HG03060 (cell line): Measurements from ENCODE around the gene OR2T34.
"Not testable (repeated sequence)": the region's sequence is repeated elsewhere in the genome, so short reads cannot be mapped to it uniquely, and the experiment has no call there.

Source experiments
- ATAC-seq: cut with Tn5 transposase; IDR thresholded peaks from one replicate; pipeline ENCODE4 v1.9.1; 2021; ENCODE audit warnings: low read depth, moderate number of reproducible peaks; ENCODE audit not compliant: unreplicated experiment

Gene OR2T34

GRCh38 chr1:248574657-248575056 lies at the start of gene OR2T34:
Gene OR2T34, minus strand, starts transcription at chr1:248574757. Its CDS starts 0 bp downstream, at chr1:248574757.
- not testable (repeated sequence) for ATAC-seq

GRCh38 chr1:248622570-248623001 lies 48.0 kb upstream of the OR2T34 start:
- ATAC-seq: peak; percentile 95

DNA sequence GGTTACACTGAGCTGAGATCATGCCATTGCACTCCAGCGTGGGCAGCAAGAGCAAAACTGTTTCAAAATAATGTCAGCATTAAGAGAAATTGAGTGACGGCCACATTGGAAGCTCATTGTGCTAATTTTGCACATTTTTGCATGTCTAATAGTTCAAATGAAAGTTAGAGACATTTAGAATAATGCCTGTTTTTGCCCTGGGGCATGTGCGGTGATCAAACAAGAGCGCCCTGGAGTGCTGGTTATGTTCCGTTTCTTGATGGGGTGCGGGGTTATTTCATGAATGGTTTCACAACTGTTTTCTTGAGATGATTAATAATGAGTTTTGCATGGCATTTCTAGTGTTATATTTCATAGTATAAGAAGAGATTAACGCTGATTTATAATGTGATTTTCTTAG lies 47.2 kb upstream of the OR2T34 start:
- no peak for ATAC-seq

- ATAC-seq: no peak
Measured at GRCh38 chr1:248618878-248619277, 44.3 kb upstream of the OR2T34 start.

DNA sequence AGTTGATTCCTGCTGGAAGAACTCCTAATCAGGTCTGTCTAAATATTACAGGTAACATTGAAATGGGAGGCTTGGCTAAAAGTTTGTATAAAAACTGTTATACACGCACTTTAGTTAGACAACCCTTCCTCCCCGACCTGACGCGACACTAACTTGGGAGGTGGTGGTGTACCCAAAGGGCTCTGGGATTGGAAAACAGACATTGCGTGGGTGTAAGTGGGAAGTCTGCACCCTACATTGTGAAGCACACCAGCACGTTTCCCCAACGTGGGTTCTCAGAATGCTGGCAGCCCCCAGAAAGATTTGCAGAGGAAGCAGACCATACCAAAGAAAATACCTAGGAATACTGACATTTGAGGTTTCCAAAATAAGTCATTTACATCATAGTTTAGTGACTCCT lies 43.6 kb upstream of the OR2T34 start:
- ATAC-seq: no peak

- ATAC-seq: no peak
Measured at GRCh38 chr1:248613742-248614141, 39.2 kb upstream of the OR2T34 start.

DNA sequence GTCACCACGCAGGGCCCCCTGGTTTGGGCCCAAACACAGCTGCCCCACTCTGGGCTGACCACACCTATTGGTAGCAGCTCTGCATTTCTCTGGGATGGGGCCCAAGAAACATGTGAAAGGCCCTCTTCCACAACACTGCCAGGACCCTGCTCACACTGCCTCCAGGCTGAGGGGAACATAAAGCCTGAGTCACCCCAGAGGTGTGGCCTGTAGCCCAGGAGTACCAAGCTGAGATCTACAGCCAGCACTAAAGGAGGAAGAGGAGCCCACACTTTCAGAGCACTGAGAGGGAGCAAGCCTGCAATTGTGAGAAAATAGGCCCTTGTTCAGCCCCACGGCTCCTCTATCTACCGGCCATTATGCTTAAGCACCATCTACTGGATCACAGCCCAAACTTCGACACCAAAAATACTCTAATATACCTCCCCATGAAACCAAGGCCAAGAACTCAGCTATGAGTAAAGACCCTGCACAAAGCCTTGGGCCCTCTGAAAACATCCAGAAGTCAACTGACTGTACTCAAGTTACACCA lies 37.4 kb upstream of the OR2T34 start:
- ATAC-seq: no peak

GRCh38 chr1:248610301-248610700 lies 35.7 kb upstream of the OR2T34 start:
- ATAC-seq: no peak

DNA sequence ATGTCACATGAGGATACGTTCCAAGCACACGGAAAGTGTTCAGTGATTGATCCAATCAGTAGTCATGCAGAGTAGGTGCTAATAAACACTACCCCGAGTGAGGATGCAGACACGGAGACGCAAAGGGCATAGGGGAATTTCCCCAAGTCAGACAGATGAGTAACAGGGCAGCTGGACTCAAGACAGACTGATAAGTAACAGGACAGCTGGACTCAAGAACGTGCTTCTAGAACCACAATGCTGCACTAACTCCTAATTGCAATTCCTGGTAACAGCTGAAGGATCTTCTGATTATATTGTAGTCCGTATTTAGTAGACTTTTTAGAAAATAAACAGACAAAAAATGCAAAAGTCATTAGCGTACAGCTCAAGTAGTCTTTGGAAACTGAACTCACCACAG lies 24.8 kb upstream of the OR2T34 start:
- no peak for ATAC-seq

GRCh38 chr1:248597589-248597988 lies 23.0 kb upstream of the OR2T34 start, which contains the start of gene OR2T10:
Gene OR2T10, minus strand, starts transcription at chr1:248597700. Its CDS starts 3,932 bp downstream, at chr1:248593768.
- ATAC-seq: no peak

GRCh38 chr1:248596615-248597014 lies 22.1 kb upstream of the OR2T34 start:
- ATAC-seq: no peak

- no peak for ATAC-seq
Measured at GRCh38 chr1:248593226-248593625, 18.7 kb upstream of the OR2T34 start.

- ATAC-seq: no peak
Measured at GRCh38 chr1:248592655-248593054, 18.1 kb upstream of the OR2T34 start.

DNA sequence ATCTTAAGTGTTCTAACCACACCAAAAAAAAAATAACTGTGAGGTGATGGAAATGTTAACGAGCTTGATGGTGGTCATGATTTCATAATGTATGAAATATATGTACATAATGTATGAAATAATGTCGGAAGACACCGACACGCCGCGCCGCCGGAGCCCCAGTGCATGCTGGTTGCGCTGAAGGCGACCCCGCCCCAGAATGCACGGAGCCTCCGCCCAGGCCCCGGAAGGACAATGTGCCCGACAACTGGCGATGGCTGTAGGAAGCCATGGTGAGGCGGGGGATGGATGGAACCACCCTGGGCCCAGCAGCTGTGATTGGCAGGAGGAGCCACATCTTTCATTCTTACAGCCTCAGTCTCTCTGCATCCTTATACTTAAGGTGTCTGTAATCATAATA lies 15.5 kb upstream of the OR2T34 start:
- no peak for ATAC-seq

GRCh38 chr1:248589334-248589733 lies 14.8 kb upstream of the OR2T34 start:
- ATAC-seq: peak; percentile 57

DNA sequence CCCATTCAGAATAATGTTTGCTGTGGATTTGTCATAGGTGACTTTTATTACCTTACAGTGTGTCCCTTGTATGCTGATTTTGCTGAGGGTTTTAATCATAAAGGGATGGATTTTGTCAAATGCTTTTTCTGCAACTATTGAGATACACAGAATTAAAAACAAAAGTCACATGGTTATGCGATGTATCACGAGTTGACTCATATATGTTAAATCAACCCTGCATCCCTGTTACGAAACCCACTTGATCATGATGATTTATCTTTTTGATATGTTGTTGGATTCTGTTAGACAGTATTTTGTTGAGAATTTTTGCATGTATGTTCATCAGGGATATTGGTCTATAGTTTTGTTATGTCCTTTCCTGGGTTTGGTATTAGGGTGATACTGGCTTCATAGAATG lies 10.7 kb upstream of the OR2T34 start:
- no peak for ATAC-seq

- ATAC-seq: no peak
Measured at GRCh38 chr1:248576260-248576980, 1.9 kb upstream of the OR2T34 start.

- ATAC-seq: not testable (repeated sequence)
Measured at GRCh38 chr1:248573856-248574255, 701 bp downstream of the OR2T34 start.

- not testable (repeated sequence) for ATAC-seq
Measured at GRCh38 chr1:248572049-248572448, 2.5 kb downstream of the OR2T34 start.

GRCh38 chr1:248570811-248571210 lies 3.7 kb downstream of the OR2T34 start:
- not testable (repeated sequence) for ATAC-seq

DNA sequence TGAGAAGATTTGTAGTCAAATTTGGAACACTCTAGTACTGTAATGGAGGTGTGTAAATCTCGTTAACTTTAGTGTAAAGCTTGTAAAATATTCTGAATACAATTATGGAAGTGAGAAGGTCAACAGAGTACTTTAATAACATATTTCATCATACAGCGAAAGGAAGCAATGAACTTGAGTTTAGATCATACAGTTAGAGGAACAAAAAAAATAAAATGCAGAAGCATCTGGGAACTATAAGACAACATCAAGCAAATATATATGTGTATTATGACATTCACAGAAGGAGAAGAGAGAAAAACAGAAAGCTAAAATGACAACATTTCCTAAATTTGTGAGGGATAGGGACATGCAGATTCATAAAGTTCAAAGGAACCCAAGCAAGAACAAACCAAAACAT lies 5.5 kb downstream of the OR2T34 start:
- ATAC-seq: not testable (repeated sequence)
